DMS79 (cell line): ENCODE data around the gene MBIP.
"Not testable (repeated sequence)": the region's sequence is repeated elsewhere in the genome, so short reads cannot be mapped to it uniquely, and the experiment has no call there.

Experiments used
- DNase-seq: peaks from one replicate; lab custom pipeline; 2025; lab: John Stamatoyannopoulos, UW

Gene MBIP, protein sequence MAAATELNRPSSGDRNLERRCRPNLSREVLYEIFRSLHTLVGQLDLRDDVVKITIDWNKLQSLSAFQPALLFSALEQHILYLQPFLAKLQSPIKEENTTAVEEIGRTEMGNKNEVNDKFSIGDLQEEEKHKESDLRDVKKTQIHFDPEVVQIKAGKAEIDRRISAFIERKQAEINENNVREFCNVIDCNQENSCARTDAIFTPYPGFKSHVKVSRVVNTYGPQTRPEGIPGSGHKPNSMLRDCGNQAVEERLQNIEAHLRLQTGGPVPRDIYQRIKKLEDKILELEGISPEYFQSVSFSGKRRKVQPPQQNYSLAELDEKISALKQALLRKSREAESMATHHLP

DNA sequence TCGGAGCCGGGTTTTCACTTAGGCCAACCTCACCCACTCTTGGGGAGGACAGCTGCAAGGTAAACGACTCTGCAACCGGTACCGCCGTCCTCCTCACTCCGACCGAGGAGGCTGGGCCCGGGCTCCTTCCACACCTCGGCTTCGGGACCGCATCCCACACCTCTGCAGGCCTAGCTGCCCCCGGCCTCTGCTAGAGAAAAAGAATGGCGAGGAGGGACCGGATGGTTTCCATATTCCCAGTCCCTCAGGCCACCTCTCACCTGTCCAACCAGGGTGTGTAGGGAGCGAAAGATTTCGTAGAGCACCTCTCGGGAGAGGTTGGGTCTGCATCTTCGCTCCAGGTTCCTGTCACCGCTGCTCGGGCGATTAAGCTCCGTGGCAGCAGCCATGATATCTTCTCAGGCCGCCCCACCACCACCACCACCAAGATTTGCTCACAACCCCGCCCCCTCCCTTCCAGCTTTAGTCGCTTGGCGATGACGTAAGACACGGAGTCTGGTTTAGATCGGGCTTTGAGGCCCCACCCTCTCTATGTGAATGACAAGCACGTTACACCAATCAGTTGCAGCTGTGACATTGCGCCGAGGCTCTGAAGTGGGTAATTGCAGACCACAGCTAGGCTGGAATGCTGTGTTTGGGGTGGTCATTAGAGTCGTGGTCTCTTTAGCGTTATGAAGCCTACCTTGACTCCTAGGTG, at the start of gene MBIP:
Gene MBIP (minus strand): TSS at position 438 of the 697 bp plus-strand sequence. CDS start 49 bp downstream, at position 389.
- DNase-seq: peak; percentile 100

- peak; percentile 26 for DNase-seq
These were observed 47.7 kb upstream of the MBIP start for GRCh38 chr14:36367985-36368774.

GRCh38 chr14:36365766-36366165, 45.3 kb upstream of the MBIP start:
- DNase-seq: peak; percentile 97

DNA sequence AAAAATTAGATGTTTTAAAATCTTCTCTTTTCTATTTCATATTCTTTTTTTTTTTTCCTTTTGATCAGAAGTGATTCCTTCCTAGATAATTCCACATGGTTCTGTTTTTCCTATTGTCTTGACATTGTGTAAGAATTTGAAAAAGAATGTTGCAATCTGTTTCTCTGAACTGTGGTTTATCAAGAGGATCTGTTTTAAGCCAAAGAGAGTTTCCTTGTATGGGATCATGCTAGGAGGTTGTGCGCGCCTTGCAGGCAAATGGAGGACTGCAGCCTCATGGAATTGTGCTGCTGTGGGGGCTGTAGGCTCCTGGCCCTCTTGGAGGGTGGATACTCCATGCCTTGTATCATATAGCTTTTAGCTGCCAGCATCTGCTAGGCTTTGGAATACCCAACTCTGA, 43.3 kb upstream of the MBIP start:
- DNase-seq: no peak

DNA sequence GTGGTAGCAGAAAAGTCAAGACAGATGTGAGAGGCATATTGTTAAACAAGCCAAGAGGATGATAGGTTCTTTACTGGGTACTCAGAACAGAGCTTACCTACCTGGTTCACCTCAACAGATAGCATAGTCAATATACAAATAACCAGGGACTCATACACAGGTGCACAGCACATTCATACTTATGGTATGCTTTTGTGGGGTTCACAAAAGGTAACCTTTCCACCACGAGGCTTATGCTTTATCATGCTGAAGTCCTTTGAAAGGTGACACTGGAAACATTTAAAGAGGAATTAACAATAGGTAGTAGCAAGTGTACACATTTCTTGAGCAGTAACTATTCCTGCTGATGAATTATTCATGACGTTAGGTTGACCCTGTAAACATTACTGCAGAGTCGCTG, 42.2 kb upstream of the MBIP start:
- DNase-seq: no peak

- DNase-seq: no peak
These were observed 40.9 kb upstream of the MBIP start for GRCh38 chr14:36361210-36361853.

- DNase-seq: no peak
These were observed 36.4 kb upstream of the MBIP start for GRCh38 chr14:36356862-36357261.

DNA sequence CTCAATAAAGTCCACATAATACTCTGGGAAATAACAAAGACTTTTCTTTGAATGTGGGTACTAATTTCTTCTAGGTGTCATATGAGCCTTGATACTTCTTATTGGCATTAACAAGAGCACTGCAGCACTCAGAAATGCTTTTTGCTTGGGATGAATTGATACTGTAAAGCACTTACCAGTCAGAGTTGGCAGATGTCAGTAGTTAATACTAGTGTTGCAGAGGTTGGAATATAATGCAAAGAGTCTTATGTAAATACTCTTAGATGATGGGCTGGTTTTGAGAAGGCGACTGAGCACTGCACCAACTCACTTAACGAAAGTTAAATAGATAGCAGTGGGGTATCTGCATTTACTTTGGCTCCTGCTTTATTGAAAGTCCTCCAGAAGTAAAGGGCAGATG, 25.6 kb upstream of the MBIP start:
- DNase-seq: peak; percentile 100

- DNase-seq: no peak
These were observed 23.8 kb upstream of the MBIP start for GRCh38 chr14:36344211-36344610.

GRCh38 chr14:36341811-36342210, 21.4 kb upstream of the MBIP start:
- not testable (repeated sequence) for DNase-seq

DNA sequence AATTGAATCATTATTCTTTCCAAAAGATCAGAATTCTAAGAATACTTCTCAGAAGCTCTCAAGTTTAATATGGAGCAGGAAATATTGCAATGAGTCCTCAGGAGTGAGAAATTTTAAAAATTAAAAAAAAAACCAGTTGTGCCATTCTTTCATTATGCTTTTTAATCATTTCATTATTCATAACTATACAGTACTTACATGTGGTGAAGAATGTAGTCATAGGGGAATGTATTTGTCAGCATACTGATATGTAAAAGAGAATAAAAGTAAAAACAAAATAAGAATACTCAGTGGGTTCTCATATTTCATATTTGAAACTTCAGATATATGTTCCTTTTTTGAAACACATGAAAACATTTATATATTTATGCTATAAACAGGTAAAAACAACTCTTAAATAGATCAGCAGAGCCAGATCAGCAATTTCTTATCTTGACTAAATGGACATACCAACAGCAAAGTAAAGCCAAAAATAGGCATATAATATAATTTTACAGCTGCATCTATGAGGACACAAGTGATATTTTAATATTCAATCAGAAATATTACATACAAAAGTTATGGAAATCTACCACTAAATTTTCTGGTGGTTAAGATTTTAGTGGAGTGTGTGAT, 19.9 kb upstream of the MBIP start:
- DNase-seq: no peak

DNA sequence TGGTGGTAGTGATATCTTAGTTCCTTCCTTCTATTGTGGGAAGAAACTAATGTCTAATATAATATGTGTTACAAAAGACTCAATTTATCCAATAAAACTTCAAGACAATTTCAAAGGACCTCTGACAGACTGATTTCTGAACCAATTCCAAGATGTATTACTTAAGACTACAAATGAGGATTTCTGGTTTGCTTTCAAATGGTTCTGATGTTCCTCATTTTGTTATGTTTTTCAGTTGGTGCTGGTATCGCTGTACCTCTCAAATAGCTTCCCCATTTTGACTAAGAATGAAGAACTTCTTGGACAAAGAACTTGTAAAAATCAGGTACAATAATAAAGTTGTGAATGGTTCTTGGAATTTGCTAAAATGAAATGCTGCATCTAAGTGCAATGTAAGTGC, 19.4 kb upstream of the MBIP start:
- no peak for DNase-seq

DNA sequence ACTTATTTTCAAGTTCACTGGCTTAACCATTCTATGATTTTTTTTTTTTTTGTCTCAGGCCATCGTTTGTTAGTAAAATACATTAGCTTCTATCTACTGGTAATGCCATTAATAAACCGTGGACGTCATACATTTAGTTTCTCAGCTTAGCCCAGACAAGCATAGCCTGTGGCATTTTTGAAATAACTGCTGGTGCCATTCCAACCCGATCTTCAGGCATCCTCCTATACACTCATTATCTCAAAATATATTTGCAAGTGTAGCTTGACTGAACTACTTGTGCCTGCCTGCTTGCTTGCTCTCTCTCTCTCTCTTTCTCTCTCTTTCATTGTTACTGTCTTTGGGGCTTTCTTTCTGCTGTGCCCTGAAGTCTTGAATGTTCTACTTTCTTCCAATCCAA, 12.7 kb upstream of the MBIP start:
- no peak for DNase-seq

- not testable (repeated sequence) for DNase-seq
These were observed 7.1 kb upstream of the MBIP start for GRCh38 chr14:36327573-36327972.

- DNase-seq: no peak
These were observed 5.4 kb upstream of the MBIP start for GRCh38 chr14:36325853-36326252.

GRCh38 chr14:36324897-36325296, 4.5 kb upstream of the MBIP start:
- DNase-seq: no peak

GRCh38 chr14:36320897-36321381, 502 bp upstream of the MBIP start:
- DNase-seq: no peak

- no peak for DNase-seq
These were observed 588 bp downstream of the MBIP start for GRCh38 chr14:36319899-36320199.

- DNase-seq: no peak
These were observed 2.8 kb downstream of the MBIP start for GRCh38 chr14:36317650-36318049.

DNA sequence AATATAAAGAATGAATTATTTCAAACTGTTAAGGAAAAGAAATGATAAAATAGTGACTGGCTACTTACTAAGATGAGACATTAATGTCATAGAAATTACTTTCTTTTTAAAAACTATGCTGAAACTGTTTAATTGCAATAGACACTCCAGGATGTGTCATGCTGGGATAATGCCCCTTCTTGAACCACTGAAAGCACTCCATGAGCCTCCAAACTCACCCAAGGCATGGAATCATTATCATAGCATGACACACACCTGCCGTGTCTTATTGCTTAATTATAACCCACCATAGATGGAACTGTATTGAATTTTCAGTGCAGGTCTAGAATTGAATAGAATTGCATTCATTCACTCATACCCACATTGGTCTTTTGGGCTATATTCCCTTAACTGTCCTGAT, 4.3 kb downstream of the MBIP start:
- peak; percentile 99 for DNase-seq

DNA sequence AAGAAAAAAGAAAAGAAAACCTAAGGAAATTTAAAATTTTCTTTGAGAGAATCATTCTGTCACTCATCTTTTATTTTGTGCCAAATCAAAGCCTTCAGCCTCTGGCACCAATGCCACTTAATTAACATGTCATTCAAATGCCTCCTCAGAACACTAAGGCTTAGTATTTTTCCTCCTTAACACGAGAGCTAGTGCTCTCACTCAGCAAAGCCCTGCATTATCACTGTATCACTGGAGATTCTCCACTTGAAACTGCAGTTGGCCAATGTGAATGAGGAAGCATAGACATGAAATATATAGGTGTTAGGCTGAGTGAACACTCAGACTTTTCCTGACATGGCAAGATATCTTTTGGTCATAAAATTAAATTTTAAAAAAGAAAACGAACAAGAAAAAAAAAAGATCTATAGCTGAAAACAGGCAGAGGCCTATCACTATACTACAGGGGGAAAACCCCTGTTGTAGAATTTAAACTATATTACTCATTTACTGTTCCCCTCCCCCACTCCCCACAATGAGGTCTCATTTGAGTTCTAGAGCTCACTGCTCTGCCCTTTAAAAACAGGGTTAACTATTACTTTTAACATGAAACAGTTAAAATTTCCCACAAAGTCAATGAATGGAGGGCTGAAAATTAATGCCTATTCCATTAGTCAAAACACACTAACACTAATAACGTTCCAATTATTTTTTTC, 5.1 kb downstream of the MBIP start:
- peak; percentile 80 for DNase-seq
